Activated CD8-positive, alpha-beta memory T cell treated with anti-CD3 and anti-CD28 coated beads for 4 hours (primary cell): ENCODE data around the gene ZNF2.

Source experiments
- DNase-seq, 2 donors: peaks; one replicate each; pipeline ENCODE4 v3.0.0-alpha.2; 2020; ENCODE audit warnings: low read depth in 2 of 2

The ZNF2 gene

DNA sequence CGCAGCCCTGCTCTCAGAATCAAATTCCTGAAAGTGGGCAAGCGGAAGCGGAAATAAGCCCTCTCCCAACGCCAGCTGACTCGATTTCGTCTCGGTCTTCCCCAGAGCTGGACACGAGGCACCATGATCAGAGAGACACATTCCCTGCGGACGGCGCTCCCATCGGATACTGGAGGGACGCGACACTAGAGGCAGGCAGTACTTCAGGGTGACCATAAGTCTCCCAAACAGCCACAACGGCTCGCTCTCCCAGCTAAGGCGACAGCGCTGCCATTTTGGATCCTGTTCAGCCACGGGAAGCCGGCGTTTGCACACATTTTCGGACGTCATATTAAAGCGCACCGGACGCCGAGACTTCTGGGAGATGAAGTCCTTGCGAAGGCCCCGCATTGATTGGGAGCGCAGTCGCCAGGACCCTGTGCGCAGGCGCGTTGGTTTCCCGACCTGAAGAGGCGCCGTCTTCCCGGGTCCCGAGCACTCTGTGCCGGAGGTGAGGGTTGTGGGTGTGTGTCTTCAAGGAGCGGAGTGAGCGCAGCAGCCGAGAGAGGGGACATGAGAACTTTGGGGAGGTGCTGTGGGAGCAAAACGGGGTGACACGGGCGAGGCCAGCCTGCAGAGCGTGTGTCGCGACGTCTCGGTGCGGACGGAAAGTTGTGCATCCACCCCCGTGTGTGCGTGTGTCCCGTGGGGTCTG lies at the start of gene ZNF2:
TSS of gene ZNF2 (plus strand) at position 439 of the 694 bp plus-strand sequence. CDS start 10,418 bp downstream, outside the sequence.
- DNase-seq: peak; percentile 95 to 96

DNA sequence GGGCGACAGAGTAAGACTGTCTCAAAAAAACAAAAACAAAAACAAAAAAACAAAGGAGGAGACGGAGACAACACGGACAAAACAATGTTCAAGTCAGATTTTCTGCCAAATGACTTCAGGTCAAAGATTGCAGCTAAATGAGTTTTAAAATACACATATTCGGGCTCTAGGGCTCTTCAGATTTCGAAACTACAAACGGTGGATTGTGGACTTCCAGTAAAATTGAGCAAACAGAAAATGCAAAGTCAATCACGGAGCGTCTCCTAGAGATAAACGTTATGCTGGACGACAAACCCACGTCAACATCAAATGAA lies 44.6 kb upstream of the ZNF2 start:
- no peak for DNase-seq

DNA sequence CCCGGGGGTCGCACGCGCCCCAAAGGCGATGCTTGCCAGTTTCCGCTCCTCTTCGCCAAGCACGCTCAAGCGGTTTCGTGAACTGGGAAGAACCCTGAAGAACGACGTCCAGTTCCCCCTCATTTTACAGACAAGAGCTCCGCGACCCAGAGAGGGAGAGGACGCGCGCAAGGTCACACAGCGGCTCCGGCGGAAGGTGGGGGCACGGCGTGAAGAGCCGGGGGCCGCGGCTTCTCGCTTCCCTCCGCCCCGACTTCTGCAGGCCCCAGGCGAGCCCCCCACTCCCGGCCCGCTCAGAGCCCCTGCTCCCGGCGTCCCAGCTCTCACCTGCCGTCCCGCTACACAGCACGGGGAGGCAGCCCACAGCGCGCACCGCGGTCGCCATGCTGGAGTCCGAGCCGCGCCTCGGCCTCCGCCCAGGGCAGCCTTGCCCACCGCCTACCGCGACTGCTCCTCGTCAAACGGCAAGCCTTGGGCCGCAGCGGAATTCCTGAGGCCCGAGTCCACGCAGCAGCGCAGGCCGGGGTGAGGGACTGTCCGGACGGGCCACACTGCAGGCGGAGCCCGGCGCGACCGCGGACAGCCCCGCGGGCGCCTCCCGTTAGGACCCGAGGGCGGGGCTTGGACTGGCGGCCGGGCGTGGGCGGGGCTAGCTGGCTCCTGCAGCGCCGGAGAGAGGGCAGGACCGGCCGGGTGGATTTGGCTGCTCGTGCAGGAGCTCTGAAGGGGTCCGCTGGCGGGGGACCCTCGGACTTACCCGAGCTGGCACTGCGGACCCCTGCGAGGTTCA lies 44.0 kb upstream of the ZNF2 start, which contains the start of gene MRPS5:
TSS of gene MRPS5 (minus strand) at position 402 of the 790 bp plus-strand sequence. CDS start at position 385, 17 bp downstream.
- DNase-seq: peak; percentile 66 to 72

DNA sequence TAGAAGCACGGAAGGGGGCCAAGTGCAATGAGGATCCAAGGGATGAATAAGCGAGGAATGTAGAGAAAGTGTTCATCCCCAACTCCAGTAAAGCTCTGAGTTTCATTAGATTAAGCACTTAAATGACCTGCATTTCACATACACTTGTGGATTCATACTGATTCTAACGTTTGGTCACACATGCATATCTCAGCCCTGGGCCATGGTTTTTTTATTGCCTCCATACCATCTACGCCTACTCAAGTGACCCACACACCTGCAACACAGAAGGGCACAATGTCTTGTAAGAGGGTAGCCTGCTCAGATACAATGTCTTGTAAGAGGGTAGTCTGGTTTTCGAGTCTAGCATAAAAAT lies 43.4 kb upstream of the ZNF2 start:
- no peak for DNase-seq

DNA sequence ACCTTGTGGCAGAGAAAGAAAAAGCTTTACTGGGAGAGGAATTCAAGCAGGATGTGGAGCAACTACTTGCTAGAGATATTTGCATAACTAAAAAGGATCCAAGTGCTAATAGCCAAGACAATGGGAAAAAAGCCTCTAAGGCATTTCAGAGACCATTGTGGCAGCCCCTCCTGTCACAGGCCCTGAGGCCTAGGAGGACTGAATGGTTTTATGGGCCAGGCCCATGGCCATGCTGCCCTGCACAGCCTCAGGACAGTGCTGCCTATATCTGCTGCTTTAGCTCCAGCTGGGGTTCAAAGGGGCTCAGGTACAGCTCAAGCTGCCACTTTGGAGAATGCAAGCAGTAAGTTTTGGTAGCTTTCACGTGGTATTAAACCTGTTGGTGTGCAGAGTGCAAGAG lies 26.9 kb upstream of the ZNF2 start:
- no peak for DNase-seq

DNA sequence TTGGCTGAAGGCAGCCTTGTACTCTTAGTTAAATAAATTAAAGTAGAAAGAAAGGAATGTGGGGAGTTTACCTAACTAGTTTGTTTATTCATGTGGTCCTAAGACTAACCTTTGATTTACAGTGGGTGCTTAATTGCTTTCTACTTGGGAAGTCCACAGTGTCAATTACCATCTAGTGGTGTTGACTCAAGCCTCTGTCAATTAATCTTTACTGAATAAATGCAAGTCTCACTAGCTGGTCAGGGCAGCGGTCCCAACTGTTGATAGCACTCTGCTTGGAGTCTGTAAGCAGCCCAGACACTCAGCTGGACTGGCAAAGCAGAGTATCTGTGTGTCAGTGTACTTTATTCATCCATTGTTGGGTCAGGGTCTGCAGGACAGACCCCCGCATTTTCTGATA lies 21.8 kb upstream of the ZNF2 start:
- DNase-seq: no peak

DNA sequence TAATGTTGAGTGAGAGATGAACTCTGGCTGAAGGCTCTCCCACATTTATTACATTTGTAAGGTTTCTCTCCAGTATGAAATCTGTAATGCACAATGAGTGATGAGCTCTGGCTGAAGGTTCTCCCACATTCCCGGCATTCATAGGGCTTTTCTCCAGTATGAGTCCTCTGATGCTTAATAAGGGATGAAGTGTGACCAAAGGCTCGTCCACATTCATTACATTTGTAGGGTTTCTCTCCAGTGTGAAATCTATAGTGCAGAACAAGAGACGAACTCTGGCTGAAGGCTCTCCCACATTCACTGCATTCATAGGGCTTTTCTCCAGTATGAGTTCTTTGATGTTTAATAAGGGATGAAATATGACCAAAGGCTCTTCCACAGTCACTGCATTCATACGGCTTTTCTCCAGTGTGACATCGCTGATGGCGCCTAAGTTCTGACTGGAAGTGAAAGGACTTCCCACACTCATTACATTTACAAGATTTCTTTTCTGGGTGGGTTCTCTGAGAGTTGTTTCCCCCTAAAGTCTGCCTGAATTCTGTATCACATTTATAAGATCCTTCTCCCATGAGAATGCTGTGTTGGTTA lies 16.1 kb upstream of the ZNF2 start:
- no peak for DNase-seq

DNA sequence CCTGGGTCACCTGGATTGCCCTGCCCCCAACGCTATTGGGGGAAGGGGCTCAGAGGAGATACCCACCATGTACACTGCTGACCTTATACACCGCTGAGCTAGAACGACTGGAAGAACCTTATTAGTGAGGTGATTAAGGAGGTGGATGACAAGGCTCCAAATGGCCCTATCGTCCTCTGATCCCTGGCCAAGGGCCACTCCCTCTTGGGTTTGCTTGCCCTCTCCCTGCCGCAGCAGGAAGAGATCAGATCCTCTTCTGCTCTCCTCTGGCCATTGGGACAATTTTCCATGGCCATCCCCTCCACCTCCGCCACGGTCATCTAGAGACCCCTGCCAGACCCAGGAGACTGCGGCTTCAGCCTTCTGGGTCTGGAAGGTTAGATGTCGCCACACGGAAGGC lies 7.2 kb upstream of the ZNF2 start:
- no peak for DNase-seq

DNA sequence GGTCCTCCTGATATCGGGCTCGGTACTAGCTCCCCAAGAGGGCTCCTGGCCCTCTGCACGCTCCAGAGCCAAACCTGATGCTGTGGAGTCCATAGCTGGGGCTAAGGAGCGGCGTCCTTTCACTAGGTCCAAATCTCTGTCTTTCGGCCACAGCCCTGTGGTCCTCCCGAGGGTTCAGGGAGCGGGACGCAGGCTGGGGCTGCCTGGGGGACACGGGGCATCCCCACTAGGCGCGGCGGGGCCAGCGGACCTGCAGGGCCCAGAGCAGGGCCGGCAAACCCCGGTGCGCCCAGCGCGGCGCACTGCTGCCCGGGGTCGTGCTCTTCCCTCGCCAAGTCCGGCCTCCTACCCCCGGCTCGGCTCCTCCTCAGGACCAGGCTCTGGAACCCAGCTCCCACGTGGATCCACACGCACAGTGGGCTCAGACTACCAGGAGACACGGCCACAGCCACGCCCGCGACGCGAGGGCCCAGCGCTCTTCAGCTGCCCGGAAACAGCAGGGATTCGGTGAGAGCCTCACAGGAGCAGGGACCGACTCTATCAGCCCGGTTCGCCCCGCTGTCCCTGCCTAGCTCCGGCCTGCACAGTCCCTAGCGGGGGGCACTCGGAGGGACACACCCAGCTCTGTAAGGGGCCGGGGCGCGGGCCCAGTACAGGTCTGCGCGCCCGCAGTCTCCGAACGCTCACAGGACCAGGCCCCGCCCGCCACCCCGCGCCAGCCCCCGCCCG lies 6.6 kb upstream of the ZNF2 start:
- DNase-seq: no peak

DNA sequence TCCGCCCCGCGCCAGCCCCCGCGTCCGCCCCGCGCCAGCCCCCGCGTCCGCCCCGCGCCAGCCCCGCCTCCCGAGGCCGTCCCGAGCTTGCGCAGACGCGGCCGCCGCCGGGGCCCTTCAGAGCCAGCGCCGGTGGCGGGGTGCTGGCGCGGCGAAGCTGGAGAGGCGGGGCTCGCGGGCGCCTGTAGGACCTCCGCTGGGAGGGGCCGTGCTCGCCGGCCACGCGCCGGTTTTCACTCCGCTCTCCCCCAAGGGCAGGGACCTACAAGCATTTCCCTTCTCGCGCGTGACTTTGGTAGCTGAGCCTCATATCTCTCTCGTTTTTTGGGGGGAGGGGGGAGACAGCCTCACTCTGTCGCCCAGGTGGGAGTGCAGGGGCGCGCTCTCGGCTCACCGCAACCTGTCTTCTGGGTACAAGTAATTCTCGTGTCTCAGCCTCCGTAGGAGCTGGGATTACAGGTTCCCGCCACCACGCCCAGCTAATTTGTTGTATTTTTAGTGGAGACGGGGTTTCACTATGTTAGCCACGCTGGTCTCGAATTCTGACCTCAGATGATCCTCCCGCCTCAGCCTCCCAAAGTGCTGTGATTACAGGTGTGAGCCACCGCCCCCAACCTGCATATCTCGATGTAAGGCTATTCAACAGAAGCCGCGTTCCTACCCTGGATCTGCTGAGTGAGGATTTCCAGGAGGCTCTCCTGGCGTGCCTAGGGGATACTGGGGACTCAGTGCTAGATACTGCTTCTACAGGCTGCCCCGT lies 5.7 kb upstream of the ZNF2 start, which contains the start of gene ZNF514:
TSS of gene ZNF514 (minus strand) at position 159 of the 760 bp plus-strand sequence. CDS start 6,595 bp downstream, outside the sequence.
- DNase-seq: peak; percentile 51 to 55

DNA sequence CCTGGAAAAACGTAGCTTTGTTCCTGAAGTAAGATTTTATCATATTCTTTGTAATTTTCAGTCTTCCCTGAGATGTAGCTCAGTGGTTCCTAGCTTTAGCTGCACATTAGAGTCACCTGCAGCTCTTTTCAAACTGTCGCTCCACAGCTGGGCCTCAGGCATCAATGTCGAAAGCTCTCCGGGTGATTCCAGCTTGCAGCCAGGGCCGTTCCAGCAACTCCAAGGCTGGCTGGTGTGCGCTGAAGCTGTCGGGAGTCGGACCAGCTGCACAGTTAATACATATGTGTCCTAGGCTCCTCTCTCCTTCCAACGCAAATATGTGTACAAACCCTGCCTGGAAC lies 609 bp upstream of the ZNF2 start:
- no peak for DNase-seq

DNA sequence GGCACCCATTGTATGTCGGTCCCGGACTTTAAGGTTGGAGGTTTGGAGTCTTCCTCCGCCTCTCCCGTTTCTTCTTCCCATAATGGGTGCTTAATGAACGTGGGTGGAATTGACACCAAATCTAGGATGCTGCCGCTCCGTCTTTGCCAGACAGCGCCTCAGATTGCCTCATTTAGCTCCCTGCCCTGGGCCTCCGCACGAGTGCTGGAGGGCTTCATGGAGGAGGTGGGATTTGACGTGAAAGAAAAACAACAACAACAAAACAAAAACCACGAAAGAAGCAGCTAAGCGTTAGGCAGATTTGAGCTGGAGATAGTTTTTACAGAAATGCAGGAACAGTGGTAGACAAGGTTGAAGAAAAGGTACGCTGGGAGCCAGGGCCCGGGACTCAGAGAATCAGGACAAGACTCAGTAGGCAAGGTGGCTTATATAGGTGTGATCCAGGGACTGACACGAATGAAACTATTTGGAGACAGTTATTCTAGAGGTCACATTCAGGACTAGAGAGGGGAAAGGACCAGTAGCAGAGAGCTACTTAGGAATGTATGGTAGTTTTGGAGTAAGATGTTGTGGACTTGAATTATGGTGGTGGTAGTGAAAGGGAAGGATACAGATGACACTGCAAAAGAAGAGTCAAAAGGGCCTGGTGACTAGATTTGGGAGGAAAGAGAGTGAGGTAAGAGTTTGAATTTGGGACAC lies 605 bp downstream of the ZNF2 start:
- no peak for DNase-seq

DNA sequence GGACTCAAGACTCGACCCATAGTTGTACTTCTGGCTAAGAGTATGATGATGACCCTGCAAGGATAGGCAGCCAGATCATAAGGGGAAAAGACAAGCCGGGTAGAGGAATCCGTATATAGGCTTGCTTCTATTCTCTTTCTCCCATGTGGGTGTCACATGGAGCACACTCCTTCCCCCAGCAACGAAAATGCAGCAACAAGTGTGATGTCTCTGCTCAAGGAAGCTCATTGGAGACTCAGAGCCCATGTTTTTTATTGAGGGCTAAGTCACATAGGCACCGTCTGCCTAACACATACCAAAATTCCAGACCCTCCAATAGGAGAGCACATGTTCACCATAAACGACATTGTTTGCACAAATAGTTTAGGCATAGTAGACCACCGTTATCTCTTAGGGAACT lies 6.3 kb downstream of the ZNF2 start:
- DNase-seq: no peak

DNA sequence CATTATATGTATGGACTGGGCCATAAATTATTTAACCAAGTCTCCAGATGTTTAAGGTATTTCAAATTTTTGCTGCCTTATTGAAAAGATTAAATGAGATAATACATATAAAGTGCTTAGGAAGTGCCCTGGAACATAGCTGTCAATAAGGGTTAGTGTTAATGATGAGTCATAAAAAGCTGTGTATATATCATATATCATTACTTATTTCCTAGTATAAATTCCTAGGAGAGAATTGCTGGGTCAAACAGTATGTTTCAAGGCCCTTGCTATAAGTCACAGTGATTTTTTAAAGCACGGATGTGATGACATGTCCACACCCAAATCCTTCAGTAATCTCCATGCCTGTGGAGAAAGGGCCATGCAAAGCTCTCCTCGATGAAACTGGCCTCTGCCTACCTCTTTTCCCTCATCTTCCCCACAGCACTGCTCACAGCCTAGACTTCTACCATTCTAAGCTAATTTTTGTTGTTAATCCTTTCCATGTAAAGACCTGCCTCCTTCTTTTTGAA lies 8.5 kb downstream of the ZNF2 start:
- no peak for DNase-seq

DNA sequence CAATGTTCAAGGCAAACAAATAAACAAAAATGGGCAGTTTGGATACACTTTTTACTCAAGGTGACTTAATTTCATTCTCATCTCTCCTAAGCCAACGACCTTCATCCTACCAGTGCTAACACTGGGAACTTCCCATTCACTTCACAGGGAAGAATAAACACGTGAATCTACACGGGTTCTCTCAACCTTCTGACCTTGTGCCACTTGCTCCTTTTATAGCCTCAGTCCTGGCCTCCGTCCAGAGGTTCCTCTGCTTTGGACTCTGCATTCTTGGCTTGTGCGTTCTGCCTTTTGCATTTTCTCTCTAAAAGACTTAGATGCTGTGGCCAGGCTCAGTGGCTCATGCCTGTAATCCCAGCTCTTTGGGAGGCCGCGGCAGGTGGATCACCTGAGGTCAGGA lies 13.8 kb downstream of the ZNF2 start:
- DNase-seq: no peak

DNA sequence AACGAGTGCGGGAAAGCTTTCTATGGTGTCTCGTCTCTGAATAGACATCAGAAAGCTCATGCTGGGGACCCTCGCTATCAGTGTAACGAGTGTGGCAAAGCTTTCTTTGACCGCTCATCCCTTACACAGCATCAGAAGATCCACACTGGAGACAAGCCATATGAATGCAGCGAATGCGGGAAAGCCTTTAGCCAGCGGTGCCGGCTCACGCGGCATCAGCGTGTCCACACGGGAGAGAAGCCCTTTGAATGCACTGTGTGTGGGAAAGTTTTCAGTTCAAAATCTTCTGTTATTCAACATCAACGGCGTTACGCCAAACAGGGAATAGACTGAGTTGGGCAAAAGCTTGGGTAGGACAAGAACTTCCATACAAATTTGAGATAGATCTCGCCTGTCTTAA lies 16.2 kb downstream of the ZNF2 start:
- DNase-seq: no peak

DNA sequence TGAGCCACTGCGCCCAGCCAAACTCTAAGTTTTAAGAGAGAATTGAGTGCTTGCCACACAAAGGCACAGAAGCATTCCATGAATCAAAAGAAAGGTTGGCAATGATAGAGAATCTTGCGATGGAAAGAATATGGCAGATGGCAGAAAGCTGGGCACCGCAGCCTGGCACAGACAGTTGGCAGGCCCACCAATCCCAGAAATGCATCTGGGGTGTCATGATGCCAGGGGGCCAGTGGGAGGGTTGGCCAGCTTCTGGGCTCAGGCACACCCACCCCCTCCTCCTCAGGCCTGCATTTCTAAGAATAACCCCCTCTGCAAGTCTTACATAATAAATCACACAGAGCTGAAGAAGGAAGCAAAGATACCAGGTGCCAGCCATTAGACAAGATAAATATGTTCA lies 19.6 kb downstream of the ZNF2 start:
- DNase-seq: no peak

DNA sequence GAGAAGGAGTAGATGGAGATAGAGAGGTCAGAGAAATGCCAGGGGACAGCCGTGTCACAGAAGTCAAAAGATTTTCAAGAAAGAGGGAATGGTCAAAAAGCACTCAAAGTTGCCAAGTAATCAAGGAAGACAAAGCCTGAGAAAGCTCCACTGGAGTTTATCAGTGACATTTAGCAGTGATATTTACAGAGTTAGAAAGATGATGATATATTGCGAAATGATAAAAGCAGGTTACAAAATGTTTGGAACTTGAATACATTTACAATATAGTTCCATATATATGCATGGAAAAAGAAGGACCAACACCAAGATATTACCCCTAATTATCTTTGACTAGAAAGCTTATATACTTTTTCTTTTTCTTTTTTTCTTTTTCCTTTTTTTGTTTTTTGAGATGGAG lies 20.4 kb downstream of the ZNF2 start:
- no peak for DNase-seq

DNA sequence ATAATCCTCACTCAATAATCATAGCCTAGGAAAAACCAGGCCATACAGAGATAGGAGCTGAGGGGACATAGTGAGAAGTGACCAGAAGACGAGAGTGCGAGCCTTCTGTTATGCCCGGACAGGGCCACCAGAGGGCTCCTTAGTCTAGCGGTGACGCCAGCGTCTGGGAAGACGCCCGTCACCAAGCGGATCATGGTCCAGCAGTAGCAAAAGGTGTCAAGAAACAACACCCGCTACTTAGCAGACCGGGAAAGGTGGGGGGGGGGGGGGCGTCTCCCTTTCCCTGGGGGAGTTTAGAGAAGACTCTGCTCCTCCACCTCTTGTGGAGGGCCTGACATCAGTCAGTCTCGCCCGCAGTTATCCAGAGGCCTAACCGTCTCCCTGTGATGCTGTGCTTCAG lies 27.3 kb downstream of the ZNF2 start:
- peak in 1 of 2 donors; percentile 3 for DNase-seq

DNA sequence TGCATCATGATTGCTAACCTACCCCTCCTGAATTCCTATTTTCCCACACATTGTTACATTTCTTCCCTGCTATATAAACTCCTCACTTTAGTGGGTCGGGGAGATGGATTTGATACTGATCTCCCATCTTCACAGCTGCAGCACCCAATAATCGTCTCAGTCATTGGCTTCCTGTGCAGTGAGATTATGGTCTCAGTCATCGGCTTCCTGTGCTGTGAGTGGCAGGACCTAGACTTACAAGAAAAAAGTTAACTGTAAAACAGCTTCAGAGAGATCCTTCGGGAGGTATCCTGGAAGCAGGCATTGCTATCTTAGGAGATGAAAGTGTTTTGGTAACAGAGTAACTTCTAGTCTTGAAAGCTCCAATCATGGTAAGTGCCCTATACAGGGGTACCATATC lies 38.3 kb downstream of the ZNF2 start:
- no peak for DNase-seq

DNA sequence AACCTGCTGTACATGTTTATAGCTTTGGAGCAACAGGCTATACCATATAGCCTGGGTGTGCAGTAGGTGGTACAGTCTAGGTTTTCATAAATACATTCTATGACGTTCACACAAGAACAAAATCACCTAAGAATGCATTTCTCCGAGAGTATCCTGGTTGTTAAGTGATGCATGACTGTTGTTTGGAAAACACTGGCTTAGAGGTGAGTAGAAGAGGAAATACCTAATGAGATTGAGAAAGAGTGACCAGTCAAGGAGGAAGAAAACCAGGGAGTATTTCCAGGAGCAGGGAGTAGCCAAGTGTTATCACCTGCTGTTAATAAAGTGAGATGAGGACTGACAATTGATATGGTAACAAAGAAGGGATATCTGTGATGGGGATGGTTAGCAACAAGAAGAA lies 38.8 kb downstream of the ZNF2 start:
- DNase-seq: no peak
